Renal cortex interstitium (tissue), 11 donors: ENCODE measurements around the gene NCK1. TPM values are rescaled to one million over a fixed set of nuclear protein-coding genes. Genes with fewer than 3 reads are reported as not detected.
"Not testable (repeated sequence)": the region's sequence is repeated elsewhere in the genome, so short reads cannot be mapped to it uniquely, and the experiment has no call there.

ENCODE experiments used
- DNase-seq, 11 donors: peaks; one replicate each; pipeline ENCODE4 v3.0.0-alpha.2; 2013; ENCODE audit warnings: low read depth in 9 of 11, low spot score in 4 of 11; ENCODE audit errors: extremely low read depth in 1 of 11
- polyA plus RNA-seq, 3 donors: library from polyadenylated mRNA; unstranded; fragments of 120-200 nt; gene quantifications; one replicate each; pipeline ENCODE4 v1.2.1, GENCODE V29; 2013; ENCODE audit not compliant: insufficient read length in 3 of 3

The NCK1 gene
- polyA plus RNA-seq, 3 donors = 34.5 to 45.2 (median 34.8) TPM

DNA sequence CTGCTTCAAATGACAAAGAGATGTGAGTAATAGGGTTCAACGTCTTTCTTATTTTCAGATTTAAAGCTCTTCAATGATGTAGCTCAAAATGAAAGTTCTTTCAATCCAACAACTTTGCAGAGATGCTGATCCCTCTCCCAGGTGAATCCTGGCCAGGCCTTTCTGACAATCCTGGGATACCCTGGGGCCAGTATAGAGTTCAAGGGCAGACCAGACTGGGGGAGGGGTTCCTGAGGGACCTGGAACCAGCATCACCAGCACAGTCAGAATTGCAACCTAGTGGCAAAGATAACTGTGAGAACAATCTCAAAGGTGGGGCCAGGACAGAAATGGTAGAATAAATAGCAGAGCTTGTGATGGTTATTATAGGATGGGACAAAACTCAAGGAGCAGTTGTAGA is 19.7 kb upstream of the NCK1 start:
- DNase-seq = no peak

DNA sequence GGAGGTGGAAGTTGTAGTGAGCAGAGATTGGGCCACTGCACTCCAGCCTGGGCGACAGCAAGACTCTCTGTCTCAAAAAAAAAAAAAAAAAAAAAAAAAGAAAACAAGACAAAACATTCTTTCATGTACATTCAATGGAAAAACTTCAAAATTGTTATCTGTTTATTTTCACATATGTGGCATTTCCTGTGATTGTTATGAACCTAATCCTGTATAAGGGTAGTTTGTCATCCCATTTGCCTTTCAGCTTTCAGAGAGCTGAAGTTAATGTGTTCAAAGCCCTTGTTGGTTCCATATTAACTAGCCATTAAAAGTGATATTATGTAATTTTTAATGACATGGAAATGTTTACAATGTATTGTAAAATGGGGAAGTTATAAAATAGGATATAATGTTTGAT is 17.3 kb upstream of the NCK1 start:
- no peak for DNase-seq

DNA sequence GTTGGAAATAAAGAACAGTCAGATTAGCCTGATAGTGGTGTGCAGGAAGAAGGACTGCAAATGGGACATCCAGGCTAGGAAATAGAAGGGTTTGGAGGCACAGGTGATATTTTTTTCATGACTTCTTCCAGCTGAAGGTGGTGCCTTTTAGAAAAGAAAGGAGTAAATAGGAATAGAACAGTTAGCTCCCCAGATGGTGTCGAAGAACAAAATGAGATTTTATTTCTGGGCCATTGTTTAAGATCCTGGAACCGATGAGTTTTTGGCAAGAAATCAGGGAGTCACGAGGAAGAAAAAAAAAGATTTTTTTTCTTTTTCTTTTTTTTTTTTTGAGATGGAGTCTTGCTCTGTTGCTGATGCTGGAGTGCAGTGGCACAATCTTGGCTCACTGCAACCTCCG is 9.8 kb upstream of the NCK1 start:
- no peak for DNase-seq

DNA sequence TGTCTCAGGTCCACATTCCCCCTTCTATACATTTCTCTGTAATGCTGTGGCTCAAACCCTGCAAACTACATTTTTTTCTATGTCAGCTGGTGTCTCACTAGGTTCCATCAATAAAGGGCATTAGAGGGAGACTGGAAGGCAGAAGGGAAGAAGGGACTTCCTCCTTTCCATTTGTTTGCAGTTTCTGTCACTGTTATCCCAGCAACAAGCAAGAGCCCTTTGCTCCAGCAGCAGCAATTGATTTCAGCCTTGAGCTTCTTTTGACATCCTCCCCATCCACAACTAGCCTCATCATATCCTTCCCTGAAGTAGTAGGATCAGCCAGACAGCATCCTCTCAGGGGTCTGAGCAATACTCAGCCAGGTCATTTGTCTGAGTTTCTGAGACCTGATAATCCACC is 5.3 kb upstream of the NCK1 start:
- DNase-seq = no peak

DNA sequence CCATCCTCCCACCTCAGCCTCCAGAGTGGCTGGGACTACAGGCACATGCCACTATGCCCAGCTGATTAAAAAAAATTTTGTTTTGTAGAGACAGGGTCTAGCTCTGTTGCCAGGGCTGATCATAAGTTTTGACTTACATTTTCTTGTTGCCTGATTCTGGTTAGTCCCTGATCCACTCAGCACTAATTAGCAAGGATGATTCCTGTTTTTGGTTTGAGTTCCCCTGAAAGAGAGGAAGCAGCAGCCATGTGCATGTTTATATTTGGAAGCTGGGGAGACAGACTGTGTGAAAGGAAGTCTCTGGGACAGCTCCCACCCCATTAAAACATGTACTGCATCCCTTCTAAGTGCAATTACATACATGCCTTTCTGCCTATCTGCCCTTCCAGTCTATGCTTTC is 3.6 kb upstream of the NCK1 start:
- DNase-seq = no peak

DNA sequence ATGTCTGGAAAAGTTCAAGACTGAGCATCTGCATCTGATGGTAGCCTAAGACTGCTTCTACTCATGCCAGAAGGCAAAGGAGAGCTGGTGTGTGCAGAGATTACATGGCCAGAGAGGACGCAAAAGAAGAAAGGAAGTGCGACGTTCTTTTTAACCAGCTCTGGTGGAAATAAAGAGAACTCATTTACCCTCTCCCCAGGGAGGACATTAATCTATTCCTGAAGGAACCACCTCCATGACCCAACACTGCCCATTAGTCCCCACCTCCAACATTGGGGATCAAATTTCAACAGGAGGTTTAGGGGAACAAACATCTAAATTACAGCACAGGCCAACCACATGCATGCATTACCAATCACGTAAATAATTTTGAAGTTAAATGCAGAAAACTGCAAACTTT is 1.5 kb upstream of the NCK1 start:
- DNase-seq = peak in 4 of 11 donors; percentile 18 to 30 (median 24)

DNA sequence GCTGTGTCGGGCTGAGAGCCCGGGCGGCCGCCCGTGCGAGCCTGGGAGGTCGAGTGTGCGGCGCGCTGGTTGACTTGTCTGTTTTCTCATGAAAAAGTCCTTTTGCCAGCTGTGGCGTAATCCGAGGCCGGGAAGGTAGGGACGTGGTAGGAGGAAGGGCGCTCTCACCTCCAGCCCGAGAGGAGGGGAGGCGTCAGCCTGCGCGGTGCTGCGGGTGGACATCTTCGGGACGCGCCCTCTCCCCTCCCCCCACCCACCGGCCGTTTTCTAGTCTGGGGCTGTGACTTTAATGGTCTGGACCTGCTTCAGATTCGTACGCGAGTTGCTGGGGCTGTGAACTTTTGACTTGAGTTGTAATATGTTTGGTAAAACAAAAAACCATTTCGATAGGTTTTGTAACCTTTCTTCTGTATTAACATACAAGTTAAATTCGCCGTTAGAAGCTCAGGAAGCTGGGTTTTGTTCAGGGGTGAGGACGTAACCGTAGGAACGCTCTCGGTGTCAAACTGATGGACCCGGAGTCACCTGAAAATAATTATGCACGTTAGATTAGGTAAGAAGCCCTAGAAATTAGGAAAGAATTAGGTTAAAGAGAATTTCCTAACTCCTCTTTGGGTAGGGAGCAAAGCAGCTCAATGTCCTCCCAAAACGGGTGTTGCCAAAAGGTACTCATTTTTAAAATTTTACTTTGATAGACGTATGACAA is 762 bp downstream of the NCK1 start:
- DNase-seq = peak in 9 of 11 donors; percentile 22 to 63 (median 39)

DNA sequence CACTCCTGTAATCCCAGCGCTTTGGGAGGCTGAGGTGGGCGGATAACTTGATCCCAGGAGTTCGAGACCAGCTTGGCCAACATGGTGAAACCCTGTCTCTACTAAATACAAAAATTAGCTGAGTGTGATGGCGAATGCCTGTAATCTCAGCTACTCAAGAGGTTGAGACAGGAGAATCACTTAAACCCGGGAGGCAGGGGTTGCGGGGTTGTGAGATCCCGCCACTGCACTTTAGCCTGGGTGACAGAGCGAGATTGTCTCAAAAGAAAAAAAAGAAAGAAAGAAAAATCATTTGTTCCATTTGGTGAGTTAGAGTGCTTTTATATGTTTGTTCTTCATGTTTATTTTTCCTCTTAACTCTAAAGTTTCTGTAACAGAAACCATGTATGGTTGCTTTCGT is 7.3 kb downstream of the NCK1 start:
- no peak for DNase-seq

DNA sequence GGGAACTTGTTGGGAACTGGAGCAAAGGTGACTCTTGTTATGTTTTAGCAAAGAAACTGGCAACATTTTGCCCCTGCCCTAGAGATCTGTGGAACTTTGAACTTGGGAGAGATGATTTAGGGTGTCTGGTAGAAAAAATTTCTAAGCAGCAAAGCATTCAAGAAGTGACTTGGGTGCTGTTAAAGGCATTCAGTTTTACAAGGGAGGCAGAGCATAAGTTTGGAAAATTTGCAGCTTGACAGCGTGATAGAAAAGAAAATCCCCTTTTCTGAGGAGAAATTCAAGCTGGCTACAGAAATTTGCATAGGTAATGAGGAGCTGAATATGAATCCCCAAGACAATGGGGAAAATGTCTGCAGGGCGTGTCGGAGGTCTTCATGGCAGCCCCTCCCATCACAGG is 10.2 kb downstream of the NCK1 start:
- not testable (repeated sequence) for DNase-seq

DNA sequence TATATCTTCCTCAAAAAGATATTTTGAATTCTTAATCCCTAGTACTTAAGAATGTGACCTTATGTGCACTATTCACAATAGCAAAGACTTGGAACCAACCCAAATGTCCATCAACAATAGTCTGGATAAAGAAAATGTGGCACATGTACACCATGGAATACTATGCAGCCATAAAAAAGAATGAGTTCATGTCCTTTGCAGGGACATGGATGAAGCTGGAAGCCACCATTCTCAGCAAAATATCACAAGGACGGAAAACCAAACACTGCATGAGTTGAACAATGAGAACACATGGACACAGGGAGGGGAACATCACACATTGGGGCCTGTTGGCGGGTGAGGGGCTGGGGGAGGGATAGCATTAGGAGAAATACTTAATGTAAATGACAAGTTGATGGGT is 17.5 kb downstream of the NCK1 start:
- DNase-seq = not testable (repeated sequence)

DNA sequence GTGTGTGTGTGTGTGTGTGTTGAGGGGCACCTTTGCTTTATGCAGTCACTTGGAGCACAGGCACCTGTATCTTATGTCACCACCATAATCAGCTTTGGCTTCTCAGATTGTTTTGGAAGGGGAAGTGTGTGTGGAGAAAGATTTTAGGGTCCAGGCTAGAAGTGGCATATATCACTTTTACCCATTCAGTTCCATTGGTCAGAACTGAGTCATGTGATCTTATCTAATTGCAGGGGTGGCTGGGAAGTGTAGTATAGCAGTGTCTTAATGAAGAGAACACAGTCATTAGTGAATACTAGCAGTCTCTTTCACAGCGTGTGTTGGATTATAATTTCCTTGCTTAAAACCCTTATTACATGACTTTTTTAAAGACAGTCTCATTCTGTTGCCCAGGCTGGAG is 20.6 kb downstream of the NCK1 start:
- DNase-seq = no peak

DNA sequence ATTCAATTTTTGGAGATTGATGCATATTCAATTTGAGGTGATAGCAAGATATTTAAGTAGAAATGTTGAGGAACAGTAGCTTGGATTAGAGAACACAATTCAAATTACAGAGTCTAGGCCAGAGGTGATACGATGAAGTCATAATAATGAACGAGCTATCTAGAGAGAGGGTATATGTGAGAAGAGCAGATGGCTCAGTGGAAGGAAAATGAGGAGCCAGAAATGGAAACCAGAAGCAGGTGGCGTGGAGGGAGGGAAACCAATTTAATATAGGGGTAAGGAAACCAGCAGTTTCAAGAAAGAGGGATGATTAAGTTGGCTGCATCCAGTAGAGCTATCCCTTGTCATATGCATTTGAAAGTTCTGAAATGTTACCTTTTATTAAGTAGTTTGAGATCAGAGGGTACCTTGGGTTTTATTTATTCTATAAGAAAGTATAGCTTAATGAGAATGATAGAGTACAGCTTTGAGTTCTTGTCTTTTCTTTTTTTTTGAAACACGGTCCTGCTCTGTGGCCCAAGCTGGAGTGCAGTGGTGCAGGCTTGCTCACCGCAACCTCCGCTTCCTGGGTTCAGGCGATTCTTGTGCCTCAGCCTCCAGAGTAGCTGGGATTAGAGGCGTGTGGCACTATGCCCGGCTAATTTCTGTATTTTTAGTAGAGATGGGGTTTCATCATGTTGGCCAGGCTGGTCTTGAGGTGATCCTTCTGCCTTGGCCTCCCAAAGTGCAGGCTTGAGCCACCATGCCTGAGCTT is 22.1 kb downstream of the NCK1 start:
- DNase-seq = no peak

DNA sequence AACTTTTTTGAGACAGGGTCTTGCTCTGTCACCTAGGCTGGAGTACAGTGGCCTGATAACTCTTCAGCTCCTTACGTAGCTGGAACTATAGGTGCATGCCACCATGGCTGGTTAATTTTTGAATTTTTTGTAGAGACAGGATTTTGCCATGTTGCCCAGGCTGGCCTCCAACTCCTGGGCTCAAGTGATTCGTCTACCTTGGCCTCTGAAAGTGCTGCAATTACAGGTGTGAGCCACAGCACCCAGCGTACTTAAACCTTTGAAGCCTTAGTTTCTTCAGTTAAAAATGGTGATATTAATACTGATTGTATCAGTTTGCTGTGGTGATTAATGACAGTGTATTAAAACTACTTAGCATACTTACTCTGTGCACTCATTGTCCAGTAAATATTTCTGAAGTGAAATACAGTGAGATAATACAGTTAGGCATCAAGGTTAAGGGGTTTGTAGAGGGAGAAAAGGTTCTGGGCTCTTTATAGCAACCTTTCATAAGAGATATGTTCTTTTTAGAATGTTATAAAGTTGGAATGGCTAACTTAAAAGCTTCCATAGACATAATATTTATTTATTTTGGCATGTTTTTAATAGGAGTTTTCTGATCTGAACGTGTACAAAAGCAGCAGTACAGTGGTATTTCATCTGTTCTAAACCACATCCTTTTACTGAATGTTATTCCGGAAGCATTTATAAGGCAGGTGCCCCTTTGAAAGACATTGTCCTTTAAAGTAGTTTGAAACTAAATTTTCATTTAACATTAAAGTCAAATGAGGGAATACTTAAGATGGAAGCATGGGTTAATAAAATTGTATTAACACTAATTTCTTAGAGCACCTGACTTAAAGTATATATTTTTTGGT is 23.6 kb downstream of the NCK1 start:
- no peak for DNase-seq

DNA sequence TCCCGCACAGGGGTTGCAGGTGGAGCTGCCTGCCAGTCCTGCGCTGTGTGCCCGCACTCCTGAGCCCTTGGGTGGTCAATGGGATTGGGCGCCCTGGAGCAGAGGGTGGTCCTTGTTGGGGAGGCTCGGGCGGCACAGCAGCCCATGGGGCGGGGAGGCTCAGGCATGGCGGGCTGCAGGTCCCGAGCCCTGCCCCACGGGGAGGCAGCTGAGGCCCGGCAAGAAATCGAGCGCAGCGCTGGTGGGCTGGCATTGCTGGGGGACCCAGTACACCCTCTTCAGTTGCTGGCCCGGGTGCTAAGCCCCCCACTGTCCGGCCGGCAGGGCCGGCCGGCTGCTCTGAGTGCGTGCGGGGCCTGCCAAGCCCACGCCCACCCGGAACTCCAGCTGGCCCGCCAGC is 27.9 kb downstream of the NCK1 start:
- DNase-seq = no peak

DNA sequence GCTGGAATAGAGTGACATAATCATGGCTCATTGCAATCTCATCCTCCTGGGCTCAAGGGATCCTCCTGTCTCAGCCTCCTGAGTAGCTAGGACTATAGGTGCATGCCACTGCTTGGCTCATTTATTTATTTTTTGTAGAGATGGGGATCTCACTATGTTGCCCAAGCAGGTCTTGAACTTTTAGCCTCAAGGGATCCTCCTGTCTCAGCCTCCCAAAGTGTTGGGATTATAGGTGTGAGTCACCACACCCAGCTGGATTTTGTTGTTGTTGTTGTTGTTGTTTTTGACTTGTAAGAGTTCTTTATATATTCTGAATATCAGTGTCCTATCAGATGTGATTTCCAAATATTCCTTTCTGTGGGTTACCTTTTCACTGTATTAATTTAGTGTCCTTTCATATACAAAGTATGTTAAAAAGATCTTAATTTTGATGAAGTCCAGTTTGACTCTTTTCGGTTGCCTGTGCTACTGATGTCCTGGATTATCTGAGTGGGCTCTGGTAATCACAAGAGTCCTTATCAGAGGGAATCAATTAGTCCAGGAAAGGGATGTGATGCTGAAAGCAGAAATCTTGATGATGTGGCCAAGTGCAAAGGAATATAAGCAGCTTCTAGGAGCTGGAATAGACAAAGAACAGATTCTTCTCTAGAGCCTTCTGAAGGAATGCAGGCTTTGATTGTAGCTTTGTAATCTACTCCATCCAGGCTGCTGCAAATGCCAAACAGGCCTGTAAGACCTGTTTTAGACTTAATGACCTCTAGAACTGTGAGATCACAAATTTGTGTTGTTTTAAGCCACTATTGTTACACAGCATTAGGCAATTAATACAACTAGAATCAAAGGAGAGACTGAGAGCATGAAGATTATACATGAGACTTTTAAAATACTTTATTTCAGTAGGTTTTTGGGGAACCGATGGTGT is 30.2 kb downstream of the NCK1 start:
- no peak for DNase-seq

DNA sequence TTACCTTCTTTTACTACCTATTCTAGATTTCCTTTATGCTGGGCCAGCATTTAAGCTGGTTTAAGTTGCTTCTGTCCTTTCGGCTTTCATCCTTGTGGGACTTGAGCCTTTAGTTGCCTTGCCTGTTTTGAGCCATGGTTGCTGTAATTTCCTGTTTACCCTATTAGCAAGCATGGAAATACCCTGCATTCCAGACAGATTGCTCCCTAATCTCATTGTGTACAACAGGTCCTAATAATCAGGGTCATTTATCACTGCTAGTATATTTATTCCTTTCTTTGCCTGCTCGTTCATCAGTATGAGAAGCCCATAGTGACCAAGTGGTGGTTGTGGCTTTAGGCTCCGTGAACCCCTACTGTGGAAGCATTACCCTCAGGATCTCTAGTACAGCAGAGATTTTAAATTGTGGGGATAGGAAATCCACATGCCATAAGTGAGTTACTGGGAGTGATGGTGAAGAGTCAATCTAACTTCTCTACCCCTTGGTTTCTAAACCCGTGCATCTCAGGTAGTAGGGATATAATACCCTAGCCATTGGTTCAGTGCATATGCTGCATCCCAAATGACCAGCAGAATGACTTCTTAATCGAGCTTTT is 31.9 kb downstream of the NCK1 start:
- DNase-seq = no peak

DNA sequence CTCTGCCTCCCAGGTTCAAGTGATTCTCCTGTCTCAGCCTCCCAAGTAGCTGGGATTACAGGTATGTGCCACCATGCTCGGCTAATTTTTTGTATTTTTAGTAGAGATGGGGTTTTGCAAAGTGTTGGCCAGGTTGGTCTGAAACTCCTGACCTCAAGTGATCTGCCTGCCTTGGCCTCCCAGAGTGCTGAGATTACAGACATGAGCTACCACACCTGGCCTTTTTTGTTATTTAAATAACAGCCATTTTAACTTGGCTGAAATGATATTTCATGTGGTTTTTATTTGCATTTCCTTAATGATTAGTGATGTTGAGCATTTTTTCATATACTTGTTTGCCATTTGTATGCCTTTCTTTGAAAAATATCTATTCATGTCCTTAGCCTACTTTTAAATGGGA is 35.2 kb downstream of the NCK1 start:
- DNase-seq = not testable (repeated sequence)

DNA sequence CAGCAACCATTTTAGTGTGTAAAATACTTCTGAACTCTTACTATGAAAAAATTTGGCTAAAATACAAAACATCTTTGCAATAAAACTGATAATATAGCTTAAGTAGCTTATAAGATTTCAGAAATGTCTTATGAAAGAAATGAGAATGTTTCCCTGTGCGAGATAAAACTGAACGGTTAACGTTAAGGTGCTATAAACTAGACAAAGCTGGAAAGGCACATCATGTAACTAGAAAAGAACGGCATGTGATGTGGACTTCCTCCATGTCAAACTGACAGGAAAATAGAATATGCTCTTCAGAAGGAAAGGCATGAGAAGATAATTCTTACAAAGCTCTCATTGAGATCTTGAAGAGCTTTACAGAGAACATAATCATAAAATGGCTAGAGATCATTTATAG is 36.5 kb downstream of the NCK1 start:
- DNase-seq = no peak

DNA sequence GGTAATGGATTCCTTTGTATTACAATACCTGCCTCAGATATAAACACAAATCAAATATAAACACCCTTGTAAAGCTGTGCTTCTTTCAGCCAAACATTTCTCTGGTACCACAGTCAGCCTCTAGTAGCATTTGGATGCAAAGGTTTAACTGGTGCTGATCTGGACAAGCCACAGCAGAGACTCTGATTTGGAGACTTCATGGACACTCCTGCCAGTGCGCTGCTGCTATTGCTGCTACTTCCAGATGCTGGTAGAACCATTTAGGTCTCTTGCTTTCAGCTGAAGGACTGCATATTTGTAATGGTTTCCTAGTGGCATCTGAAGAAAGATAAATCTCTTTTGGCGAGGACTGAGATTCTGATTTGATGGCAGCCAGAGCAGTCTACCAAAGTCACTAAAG is 36.9 kb downstream of the NCK1 start:
- DNase-seq = no peak
